HG03565 (cell line): ENCODE data around the gene SENP2.

Source experiments
- ATAC-seq: cut with Tn5 transposase; IDR thresholded peaks from one replicate; pipeline ENCODE4 v1.9.1; 2021; ENCODE audit warnings: mild to moderate bottlenecking, moderate library complexity; ENCODE audit not compliant: unreplicated experiment

The SENP2 gene

DNA sequence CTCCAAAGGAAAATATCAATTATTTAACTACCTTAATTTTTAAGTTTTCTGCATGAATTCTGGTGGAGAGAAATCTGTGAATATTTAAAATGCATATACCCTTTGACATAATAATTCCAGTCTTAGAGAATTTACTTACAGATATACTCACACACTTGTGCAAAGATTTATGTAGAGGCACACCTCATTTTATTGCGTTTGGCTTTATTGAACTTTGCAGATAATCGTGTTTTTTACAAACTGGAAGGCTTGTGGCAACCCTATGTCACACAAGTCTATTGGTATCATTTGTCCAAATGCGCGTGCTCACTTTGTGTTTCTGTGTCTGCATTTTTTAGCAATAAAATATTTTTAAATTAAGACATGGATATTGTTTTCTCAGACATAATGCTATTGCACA, 81.5 kb downstream of the SENP2 start:
- ATAC-seq = no peak

DNA sequence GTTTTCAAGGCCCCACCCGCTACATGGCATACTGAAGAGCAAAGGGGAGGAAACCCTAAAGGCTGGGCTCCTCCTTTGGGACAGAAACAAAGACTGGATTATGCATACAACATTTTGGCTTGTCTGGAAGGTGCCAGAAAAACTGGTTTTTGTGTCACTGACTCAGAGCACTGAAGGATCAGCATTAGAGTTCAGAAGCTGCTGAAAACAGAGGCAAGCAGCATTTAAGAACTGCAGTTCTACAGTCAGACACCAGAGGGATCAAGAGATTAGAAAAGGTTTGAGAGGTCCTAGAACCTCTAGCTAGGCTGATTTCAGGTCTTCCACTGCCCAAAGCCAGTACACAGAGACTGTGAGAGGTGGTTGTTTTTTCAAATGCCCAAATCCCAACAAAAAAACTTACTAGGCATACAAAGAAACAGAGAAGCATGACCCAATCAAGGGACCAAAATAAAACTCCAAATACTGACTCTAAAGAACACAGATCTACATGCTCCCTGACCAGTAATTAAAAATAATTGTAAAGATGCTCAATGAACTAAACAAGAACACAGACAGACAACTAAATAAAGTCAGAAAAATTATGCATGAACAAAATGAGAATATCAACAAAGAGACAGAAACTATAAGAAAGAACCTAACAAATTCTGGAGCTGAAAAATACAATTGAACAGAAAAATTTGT, 91.2 kb downstream of the SENP2 start:
- no peak for ATAC-seq

DNA sequence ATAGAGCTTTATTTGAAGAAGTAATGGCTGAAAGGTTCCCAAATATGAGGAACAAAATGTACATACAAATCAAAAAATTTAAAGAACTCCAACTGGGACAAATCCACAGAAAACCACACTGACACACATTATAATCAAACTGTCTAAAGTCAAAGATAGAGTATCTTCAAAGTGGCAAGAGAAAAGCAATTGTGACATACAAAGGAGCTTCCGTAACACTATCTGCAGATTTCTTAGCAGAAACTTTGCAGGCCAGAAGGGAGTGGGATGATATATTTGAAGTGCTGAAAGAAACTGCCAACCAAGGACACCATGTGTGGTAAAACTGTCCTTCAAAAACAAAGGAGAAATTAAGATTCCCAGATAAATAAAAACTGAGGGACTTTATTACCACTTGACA, 91.9 kb downstream of the SENP2 start:
- ATAC-seq = no peak

DNA sequence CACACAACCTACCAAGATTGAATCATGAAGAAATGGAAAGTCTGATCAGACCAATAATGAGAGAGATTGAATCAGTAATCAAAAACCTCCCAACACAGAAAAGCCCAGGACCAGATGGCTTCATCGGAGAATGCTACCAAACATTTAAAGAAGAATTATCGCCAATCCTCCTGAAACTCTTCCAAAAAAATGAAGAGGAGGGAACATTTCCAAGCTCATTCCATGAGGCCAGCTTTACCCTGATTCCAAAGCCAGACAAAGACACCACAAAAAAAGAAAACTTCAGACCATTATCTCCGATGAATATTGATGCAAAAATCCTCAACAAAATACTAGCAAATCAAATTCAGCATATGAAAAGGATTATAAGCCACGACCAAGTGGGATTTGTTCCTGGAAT, 94.1 kb downstream of the SENP2 start:
- no peak for ATAC-seq
